Hematopoietic multipotent progenitor cell treated with erythropoietin and hydrocortisone succinate and interleukin-3 and kit ligand, for 4 days (in vitro differentiated cells): ENCODE measurements around the gene NUP35.
"Not testable (repeated sequence)": the region's sequence is repeated elsewhere in the genome, so short reads cannot be mapped to it uniquely, and the experiment has no call there.

Experiments used
- DNase-seq: peaks from one replicate; pipeline ENCODE4 v3.0.0-alpha.2; 2015

The NUP35 gene

DNA sequence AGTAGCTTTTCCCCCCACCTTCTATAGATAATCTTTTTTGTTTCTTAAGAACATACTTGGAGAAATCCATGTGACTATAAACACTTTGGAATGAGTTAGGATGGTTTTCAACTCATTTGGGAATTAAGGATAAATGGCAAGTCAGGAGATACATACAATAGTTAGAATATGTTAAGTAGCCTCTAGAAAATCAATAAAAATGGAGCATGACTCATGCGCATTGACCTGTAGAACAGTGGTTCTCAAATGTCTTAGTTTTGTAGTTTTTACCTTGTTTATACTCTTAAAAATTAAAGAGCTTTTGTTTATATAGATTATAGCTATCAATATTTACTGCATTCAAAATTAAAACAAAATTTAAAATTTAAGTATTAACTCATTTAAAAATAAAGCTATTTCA is 24.7 kb downstream of the NUP35 start:
- no peak for DNase-seq

DNA sequence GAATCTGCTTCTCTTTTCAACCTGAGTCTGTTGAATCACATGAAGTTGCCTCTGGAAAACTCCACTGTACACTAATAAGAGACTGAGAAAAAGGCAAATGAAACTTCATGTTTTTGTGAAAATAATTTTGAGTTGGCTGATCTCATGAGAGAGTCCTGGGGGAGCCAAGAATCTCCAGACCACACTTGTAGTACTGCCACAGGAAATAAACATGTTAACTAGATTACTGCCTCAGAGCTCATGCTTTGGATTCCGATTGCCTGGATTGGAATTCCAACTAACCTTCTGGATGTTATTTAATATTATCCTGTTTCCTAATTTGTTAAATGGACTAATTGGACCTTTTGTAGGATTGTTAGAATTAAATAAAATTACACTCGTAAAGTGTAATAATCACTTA is 25.2 kb downstream of the NUP35 start:
- no peak for DNase-seq

GRCh38 chr2:183152280-183152679 is 28.0 kb downstream of the NUP35 start:
- DNase-seq, result not testable (repeated sequence)

DNA sequence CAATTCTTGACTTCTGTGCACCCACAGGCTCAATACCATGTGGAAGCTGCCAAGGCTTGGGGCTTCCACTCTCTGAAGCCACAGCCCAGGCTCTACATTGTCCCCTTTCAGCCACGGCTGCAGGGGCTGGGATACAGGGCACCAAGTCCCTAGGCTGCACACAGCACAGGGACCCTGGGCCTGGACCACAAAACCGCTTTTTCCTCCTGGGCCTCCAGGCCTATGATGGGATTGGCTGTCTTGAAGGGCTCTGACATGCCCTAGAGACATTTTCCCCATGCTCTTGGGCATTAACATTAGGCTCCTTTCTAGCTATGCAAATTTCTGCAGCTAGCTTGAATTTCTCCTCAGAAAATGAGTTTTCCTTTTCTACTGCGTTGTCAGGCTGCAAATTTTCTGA is 29.7 kb downstream of the NUP35 start:
- DNase-seq, result no peak

DNA sequence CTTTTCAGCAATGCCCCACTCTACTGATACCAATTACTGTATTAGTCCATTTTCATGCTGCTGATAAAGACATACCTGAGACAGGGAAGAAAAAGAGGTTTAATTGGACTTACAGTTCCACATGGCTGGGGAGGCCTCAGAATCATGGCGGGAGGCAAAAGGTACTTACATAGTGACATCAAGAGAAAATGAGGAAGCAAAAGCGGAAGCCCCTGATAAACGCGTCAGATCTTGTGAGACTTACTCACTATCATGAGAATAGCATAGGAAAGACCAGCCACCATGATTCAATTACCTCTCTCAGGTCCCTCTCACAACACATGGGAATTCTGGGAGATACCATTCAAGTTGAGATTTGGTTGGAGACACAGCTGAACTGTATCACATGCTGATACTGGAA is 30.5 kb downstream of the NUP35 start:
- peak; percentile 21 for DNase-seq

DNA sequence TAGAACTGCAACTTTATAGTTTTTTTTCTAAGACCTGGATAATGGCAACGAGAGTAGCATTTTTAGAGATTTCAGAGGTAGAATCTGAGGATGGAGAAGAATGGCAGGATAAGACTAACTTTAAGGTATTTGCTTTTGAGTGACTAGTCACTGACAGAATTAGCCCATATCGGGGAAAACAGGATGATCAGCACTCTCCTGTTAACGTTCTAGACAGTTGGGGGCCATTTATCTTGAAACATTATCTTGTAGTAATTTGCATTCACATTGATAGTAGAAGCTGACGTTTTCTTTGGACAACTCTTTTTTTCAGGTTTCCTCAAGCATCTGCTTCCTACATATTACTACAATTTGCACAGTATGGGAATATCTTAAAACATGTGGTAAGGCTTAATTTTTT is 32.9 kb downstream of the NUP35 start:
- no peak for DNase-seq

DNA sequence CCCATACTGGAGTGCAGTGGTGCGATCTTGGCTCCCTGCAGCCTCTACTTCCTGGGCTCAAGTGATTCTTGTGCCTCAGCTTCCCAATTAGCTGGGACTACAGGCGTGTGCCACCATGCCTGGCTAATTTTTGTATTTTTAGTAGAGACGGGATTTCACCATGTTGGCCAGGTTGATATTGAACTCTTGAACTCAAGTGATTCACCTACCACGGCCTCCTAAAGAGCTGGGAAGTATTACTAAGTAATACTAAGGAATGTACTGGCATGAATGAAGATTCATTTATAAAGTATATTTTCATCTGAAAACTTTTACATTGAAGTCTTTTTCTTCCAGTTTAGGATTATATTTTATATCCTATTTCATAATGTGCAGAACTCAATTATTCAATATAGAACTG is 38.1 kb downstream of the NUP35 start:
- DNase-seq, result no peak

DNA sequence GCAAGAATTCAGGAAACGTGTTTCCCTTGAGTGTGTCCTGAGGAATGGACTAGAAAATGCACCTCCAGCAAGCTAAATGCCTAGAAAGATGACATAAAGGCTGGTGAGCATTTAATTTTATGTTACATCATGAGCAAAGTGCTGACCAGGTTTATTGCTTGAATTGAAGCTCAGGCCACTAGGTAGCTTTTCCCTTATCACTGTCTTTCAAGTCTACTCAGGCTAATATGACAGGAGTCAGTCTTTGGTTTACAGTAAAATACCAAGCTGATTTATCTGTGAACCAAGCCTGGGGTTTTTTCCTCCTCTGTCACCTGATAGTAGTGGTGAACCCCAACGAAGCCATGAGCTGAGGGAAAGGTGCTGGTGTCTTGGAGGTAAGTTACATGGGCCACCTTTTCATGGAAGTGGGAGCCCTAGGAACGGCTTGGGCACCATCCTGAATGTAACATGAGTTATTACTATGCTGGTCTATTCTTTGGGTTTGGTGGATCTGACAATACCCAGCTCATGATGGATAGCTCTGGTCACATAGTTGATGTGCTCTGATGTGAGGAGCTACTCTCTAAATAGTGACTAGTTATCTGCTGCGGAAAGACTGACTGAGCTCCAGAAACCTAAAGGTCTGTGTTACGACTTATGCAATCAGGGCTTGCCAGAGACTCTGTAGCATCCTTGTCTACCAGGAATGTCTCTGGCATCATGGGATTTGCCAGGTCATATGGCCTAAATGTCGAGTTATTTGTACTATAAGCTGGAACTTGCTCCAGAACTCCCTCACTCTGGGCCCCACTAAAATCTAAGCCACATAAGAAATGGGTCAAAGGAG is 39.8 kb downstream of the NUP35 start:
- no peak for DNase-seq

DNA sequence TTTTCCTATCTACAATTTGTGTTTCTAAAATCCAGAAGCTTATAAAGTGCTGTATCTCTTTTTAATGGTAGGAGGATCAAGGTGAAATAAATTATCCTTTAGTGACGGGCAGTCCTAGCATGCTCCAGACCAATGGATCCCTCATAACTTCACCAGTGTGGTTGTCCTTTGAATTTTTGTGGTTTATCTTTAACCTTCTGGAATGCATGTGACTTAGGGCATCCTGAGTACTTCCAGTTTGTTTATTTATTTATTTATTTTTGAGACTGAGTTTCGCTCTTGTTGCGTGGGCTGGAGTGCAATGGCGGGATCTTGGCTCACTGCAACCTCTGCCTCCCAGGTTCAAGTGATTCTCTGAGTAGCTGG is 40.4 kb downstream of the NUP35 start:
- no peak for DNase-seq

DNA sequence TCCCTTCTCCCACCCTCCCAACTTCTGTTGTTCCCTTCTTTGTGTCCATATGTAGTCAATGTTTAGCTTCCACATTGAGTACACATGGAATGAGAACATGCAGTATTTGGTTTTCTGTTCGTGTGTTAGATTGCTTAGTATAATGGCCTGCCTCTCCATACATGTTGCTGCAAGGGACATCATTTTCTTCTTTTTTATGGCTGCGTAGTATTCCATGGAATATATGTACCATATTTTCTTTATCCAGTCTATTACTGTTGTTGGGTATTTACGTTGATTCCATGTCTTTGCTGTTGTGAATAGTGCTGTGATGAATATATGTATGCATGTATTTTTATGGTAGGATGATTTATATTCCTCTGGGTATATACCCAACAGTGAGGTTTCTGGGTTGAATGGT is 42.0 kb downstream of the NUP35 start:
- no peak for DNase-seq

GRCh38 chr2:183166976-183167375 is 42.7 kb downstream of the NUP35 start:
- peak; percentile 45 for DNase-seq

- no peak for DNase-seq
These were observed 48.1 kb downstream of the NUP35 start for GRCh38 chr2:183172220-183172887.

DNA sequence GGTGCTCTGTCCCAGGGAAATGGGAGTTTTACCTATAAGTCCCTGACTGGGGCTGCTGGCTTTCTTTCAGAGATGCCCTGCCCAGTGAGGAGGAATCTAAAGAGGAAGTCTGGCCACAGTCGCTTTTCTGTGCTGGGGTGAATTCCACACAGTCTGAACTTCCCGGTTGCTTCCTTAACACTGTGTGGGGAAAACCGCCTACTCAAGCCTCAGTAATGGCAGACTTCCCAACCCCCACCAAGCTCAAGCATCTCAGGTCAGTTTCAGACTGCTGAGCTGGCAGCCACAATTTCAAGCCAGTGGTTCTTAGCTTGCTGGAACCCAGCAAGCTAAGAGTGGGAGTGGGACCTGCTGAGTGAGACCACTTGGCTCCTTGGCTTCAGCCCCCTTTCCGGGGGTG is 54.9 kb downstream of the NUP35 start:
- DNase-seq, result no peak

- no peak for DNase-seq
These were observed 61.3 kb downstream of the NUP35 start for GRCh38 chr2:183185534-183185933.

DNA sequence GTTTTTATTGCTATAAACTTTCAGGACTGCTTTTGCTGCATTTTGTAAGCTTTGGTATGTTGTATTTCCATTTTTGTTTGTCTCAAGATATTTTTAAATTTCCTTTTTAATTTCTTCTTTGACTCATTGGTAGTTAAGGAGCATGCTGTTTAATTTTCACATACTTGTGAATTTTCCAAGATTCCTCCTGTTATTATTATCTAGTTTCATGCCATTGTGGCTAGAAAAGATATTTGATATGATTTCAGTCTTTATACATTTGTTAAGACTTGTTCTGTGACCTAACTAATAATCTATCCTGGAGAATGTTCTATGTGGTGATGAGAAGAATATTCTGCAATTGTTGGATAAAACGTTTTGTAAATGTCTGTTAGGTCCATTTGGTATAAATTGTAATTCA is 62.1 kb downstream of the NUP35 start:
- no peak for DNase-seq

DNA sequence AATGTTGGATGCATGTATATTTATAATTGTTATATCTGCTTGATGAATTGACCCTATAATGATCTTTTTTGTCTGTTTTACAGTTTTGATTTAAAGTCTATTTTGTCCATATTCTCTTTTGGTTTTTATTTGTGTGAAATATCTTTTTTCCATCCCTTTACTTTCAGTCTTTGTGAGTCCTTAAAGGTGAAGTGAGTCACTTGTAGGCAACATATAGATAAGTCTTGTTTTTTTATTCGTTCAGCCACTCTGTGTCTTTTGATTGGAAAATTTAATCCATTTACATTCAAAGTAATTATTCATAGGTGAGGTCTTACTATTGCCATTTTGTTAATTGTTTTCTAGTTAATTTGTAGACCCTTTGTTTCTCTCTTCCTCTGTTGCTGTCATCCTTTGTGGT is 62.5 kb downstream of the NUP35 start:
- DNase-seq, result no peak

DNA sequence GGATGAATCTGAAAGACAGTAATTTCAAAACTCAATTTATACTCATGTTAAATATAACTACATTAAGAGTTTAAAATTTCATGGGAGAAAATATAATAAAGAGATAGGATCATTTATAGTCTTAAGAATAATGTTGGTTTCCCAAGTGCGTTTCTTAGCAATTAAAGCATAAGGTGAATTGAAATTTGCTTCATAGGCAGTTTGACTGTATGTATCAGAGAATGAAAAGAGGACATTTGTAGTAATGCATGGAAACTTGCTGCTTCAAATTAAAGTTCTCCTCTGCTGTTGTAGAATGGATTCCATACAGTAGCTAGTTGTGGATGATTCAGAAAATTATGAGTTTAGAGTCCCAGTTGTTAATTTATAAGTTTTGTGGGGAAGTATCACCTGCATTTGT is 68.1 kb downstream of the NUP35 start:
- DNase-seq, result no peak

- DNase-seq, result no peak
These were observed 69.7 kb downstream of the NUP35 start for GRCh38 chr2:183193904-183194303.

DNA sequence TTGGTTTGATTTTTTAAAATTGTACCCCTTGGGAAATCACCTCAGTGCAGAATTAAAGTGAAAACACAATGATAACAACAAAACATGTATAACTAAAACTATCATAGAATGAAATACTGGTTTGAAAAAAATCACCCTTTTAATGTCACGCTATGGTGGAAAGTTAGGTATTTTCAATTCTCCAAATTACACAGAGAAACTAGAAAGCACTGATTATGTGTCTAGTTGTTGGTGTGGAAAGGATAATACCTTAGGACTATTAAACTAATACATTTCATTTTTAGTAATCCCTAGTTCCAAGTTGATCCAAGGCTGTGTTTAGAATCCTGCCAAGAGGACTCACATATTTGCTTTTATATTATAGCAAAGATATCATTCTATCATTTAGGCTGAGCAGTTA is 71.2 kb downstream of the NUP35 start:
- DNase-seq, result no peak

- DNase-seq, result peak; percentile 35
These were observed 71.8 kb downstream of the NUP35 start for GRCh38 chr2:183195998-183196409.

DNA sequence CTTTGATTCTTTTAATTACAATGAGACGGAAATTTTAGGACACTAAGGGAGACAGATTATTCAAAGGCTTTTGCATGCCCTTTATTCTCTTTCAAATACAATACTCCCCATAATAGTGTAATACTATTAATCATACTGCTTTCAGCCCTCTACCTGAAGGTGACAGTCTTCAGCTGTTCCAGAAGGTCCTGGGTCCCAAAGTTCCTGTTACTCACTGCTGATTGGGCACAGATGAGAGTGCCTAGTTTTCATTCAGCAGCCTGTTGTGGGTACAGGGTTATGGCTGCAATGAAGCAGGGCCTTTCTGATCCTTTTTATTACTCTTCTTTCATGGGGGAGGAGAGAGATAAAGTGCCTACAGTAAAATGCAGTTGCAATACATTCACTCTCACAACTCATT is 80.2 kb downstream of the NUP35 start:
- no peak for DNase-seq

GRCh38 chr2:183207110-183207509 is 82.9 kb downstream of the NUP35 start:
- DNase-seq, result peak; percentile 5

GRCh38 chr2:183209395-183210028 is 85.3 kb downstream of the NUP35 start:
- no peak for DNase-seq
